WTC11 (cell line): ENCODE measurements around the gene KLHL7.

Experiments
- JUN ChIP-seq: sonication (generic); formaldehyde crosslinking; IDR thresholded peaks from 2 replicates; pipeline ENCODE4 v1.8.0; 2023; ENCODE audit warnings: mild to moderate bottlenecking, missing genetic modification reagents
- NFYB ChIP-seq: sonication (generic); formaldehyde crosslinking; conservative IDR thresholded peaks from 2 replicates; pipeline ENCODE4 v1.8.0; 2022; ENCODE audit warnings: low read depth, missing genetic modification reagents
- ZNF232 ChIP-seq: sonication (generic); formaldehyde crosslinking; IDR thresholded peaks from 2 replicates; pipeline ENCODE4 v1.8.0; 2022; ENCODE audit warnings: mild to moderate bottlenecking, missing genetic modification reagents
- TF ChIP-seq, protein P1 (sequence below): sonication (generic); formaldehyde crosslinking; IDR thresholded peaks from 2 replicates; pipeline ENCODE4 v1.8.1; 2022; ENCODE audit warnings: missing genetic modification reagents, borderline replicate concordance

DNA sequence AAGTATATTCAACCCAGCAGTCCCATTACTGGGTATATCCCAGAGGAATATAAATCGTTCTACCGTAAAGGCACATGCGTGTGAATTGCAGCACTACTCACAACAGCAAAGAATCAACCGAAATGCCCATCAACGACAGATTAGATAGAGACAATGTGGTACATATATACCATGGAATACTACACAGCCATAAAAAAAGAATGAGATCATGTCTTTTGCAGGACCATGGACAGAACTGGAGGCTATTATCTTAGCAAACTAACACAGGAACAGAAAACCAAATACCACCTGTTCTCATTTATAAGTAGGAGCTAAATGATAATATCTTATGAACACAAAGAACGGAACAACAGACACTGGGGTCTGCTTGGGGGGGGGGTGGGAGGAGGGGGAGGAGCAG lies 44.3 kb upstream of the KLHL7 start:
- no peak for TF ChIP-seq NFYB (CRISPR knock-in tag)
- TF ChIP-seq, protein P1, sequence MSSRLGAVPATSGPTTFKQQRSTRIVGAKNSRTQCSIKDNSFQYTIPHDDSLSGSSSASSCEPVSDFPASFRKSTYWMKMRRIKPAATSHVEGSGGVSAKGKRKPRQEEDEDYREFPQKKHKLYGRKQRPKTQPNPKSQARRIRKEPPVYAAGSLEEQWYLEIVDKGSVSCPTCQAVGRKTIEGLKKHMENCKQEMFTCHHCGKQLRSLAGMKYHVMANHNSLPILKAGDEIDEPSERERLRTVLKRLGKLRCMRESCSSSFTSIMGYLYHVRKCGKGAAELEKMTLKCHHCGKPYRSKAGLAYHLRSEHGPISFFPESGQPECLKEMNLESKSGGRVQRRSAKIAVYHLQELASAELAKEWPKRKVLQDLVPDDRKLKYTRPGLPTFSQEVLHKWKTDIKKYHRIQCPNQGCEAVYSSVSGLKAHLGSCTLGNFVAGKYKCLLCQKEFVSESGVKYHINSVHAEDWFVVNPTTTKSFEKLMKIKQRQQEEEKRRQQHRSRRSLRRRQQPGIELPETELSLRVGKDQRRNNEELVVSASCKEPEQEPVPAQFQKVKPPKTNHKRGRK, result no peak
- TF ChIP-seq JUN (CRISPR knock-in tag), result no peak
- no peak for TF ChIP-seq ZNF232 (CRISPR knock-in tag)
